Ammon's horn (tissue), 1 donor: ENCODE data around the gene MTCH1.

ENCODE experiments used
- DNase-seq: peaks from one replicate; pipeline ENCODE4 v3.0.0-alpha.2; 2016; ENCODE audit warnings: low spot score

The MTCH1 gene

GRCh38 chr6:36970892-36971842 is 14.8 kb downstream of the MTCH1 start:
- DNase-seq, result no peak

- DNase-seq, result no peak
Measured at GRCh38 chr6:36969988-36970891, 15.8 kb downstream of the MTCH1 start.

- no peak for DNase-seq
Measured at GRCh38 chr6:36969240-36969691, 16.7 kb downstream of the MTCH1 start.

GRCh38 chr6:36968266-36968977 is 17.6 kb downstream of the MTCH1 start:
- no peak for DNase-seq

- no peak for DNase-seq
Measured at GRCh38 chr6:36967757-36968156, 18.2 kb downstream of the MTCH1 start.

- DNase-seq, result no peak
Measured at GRCh38 chr6:36967301-36967700, 18.7 kb downstream of the MTCH1 start.

GRCh38 chr6:36964908-36965307 is 21.1 kb downstream of the MTCH1 start:
- DNase-seq, result no peak

GRCh38 chr6:36964349-36964748 is 21.6 kb downstream of the MTCH1 start:
- no peak for DNase-seq

- DNase-seq, result no peak
Measured at GRCh38 chr6:36963451-36964290, 22.3 kb downstream of the MTCH1 start.

- peak; percentile 87 for DNase-seq
Measured at GRCh38 chr6:36962874-36963273, 23.1 kb downstream of the MTCH1 start.

- DNase-seq, result no peak
Measured at GRCh38 chr6:36961441-36962435, 24.3 kb downstream of the MTCH1 start.

- DNase-seq, result no peak
Measured at GRCh38 chr6:36959555-36960250, 26.3 kb downstream of the MTCH1 start.

- DNase-seq, result no peak
Measured at GRCh38 chr6:36958775-36959554, 27.0 kb downstream of the MTCH1 start.

GRCh38 chr6:36957773-36958271 is 28.2 kb downstream of the MTCH1 start:
- no peak for DNase-seq

GRCh38 chr6:36956446-36956820 is 29.6 kb downstream of the MTCH1 start:
- DNase-seq, result no peak

- DNase-seq, result no peak
Measured at GRCh38 chr6:36955671-36956445, 30.1 kb downstream of the MTCH1 start.

GRCh38 chr6:36955136-36955535 is 30.9 kb downstream of the MTCH1 start:
- no peak for DNase-seq
